ENCODE measurements around the gene CDC123.
"Not testable (repeated sequence)": the region's sequence is repeated elsewhere in the genome, so short reads cannot be mapped to it uniquely, and the experiment has no call there.

Gene CDC123

GRCh38 chr10:12250181-12250580 is 54.2 kb downstream of the CDC123 start:
- no peaks in the 10 kb centered on the region for H3K9me3 ChIP-seq (ENCODE audit: insufficient read depth, low read length)
- H3K27me3 ChIP-seq (ENCODE audit: insufficient read depth, insufficient read length), result no peaks in the 10 kb centered on the region
- H3K4me3 ChIP-seq (ENCODE audit: insufficient read length, low read depth), result no peak overlapping the region
- H3K9ac ChIP-seq (ENCODE audit: insufficient read length, low read depth), result no peak overlapping the region
- no peak for TF ChIP-seq YY1 (IDR thresholded peaks at IDR 0.05; ENCODE audit: insufficient read depth, insufficient read length)
- TF ChIP-seq SUZ12 (IDR thresholded peaks at IDR 0.05; ENCODE audit: extremely low read depth, insufficient read depth, insufficient read length), result no peak
- TF ChIP-seq ZNF274 (IDR thresholded peaks at IDR 0.05; ENCODE audit: low read depth, low read length), result no peak
- no peak for DNase-seq (ENCODE audit: low read depth, low spot score)
- no peaks in the 10 kb centered on the region for H3K4me1 ChIP-seq (ENCODE audit: insufficient read depth, insufficient read length)
- H3K36me3 ChIP-seq (ENCODE audit: insufficient read depth, insufficient read length, low read length), result peaks cover 45% of the 10 kb centered on the region

DNA sequence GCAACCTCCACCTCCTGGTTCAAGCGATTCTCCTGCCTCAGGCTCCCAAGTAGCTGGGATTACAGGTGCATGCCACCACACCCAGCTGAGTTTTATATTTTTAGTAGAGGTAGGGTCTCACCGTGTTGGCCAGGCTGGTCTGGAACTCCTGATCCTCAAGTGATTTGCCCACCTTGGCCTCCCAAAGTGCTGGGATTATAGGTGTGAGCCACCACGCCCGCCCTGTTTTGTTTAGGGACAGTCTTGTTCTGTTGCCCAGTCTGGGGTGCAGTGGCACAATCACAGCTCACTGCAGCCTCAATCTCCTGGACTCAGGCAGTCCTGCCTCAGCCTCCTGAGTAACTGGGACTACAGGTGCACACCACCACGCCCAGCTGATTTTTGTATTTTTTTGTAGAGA is 54.7 kb downstream of the CDC123 start:
- H3K9ac ChIP-seq (ENCODE audit: insufficient read length, low read depth); H3K4me1 ChIP-seq (ENCODE audit: insufficient read depth, insufficient read length); H3K9me3 ChIP-seq (ENCODE audit: insufficient read depth, low read length); H3K4me3 ChIP-seq (ENCODE audit: insufficient read length, low read depth); H3K27me3 ChIP-seq (ENCODE audit: insufficient read depth, insufficient read length); DNase-seq (ENCODE audit: low read depth, low spot score): not testable (repeated sequence)
- H3K36me3 ChIP-seq (ENCODE audit: insufficient read depth, insufficient read length, low read length), result peaks cover 42% of the 10 kb centered on the region

DNA sequence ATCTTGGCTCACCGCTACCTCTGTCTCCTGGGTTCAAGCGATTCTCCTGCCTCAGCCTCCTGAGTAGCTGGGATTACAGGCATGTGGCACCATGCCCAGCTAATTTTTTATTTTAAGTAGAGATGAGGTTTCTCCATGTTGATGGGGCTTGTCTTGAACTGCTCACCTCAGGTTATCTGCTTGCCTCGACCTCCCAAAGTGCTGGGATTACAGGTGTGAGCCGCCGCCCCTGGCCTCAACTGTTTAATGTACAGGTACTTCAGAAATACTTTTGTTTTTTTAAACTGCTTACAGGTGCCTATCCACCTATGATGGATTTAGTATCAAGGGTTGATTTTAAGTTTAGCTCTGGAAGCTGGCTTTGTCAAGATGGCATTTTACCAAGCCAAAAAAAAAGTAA is 55.6 kb downstream of the CDC123 start:
- DNase-seq (ENCODE audit: low read depth, low spot score), result no peak
- TF ChIP-seq ZNF274 (IDR thresholded peaks at IDR 0.05; ENCODE audit: low read depth, low read length) (no peak), YY1 (IDR thresholded peaks at IDR 0.05; ENCODE audit: insufficient read depth, insufficient read length) (no peak), SUZ12 (IDR thresholded peaks at IDR 0.05; ENCODE audit: extremely low read depth, insufficient read depth, insufficient read length) (no peak)
- Histone ChIP-seq H3K36me3 (ENCODE audit: insufficient read depth, insufficient read length, low read length) (peaks cover 34% of the 10 kb centered on the region), H3K9me3 (ENCODE audit: insufficient read depth, low read length) (no peaks in the 10 kb centered on the region), H3K9ac (ENCODE audit: insufficient read length, low read depth) (no peak overlapping the region), H3K27me3 (ENCODE audit: insufficient read depth, insufficient read length) (no peaks in the 10 kb centered on the region), H3K4me1 (ENCODE audit: insufficient read depth, insufficient read length) (no peaks in the 10 kb centered on the region), H3K4me3 (ENCODE audit: insufficient read length, low read depth) (no peak overlapping the region)

- TF ChIP-seq SUZ12 (IDR thresholded peaks at IDR 0.05; ENCODE audit: extremely low read depth, insufficient read depth, insufficient read length) (no peak), YY1 (IDR thresholded peaks at IDR 0.05; ENCODE audit: insufficient read depth, insufficient read length) (no peak), ZNF274 (IDR thresholded peaks at IDR 0.05; ENCODE audit: low read depth, low read length) (no peak)
- peak; percentile 27 for DNase-seq (ENCODE audit: low read depth, low spot score)
- no peaks in the 10 kb centered on the region for H3K4me1 ChIP-seq (ENCODE audit: insufficient read depth, insufficient read length)
- H3K36me3 ChIP-seq (ENCODE audit: insufficient read depth, insufficient read length, low read length), result peaks cover 23% of the 10 kb centered on the region
- no peak overlapping the region for H3K4me3 ChIP-seq (ENCODE audit: insufficient read length, low read depth)
- no peaks in the 10 kb centered on the region for H3K27me3 ChIP-seq (ENCODE audit: insufficient read depth, insufficient read length)
- H3K9me3 ChIP-seq (ENCODE audit: insufficient read depth, low read length), result no peaks in the 10 kb centered on the region
- no peak overlapping the region for H3K9ac ChIP-seq (ENCODE audit: insufficient read length, low read depth)
Observed at GRCh38 chr10:12252882-12253546, 57.0 kb downstream of the CDC123 start.

DNA sequence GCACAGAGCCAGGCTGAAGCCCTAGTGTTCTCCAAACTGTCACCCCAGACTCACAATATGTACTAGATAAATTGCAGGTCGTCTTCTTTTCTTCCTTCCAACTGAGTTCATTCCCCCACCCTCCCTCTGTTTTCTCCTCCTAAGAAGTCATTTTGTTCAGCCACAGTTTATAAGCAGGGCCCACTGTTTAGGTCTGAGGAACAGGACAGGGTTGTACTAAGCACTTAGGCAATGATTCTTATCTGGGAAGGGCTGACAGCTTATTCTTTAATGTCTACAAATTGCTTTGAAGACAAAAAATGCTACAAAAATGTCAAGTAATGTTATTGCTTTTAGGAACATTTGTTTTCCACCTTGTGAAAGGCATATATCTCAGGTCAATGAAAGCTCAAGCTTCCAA is 59.1 kb downstream of the CDC123 start:
- H3K4me3 ChIP-seq (ENCODE audit: insufficient read length, low read depth), result no peak overlapping the region
- H3K4me1 ChIP-seq (ENCODE audit: insufficient read depth, insufficient read length), result no peaks in the 10 kb centered on the region
- H3K36me3 ChIP-seq (ENCODE audit: insufficient read depth, insufficient read length, low read length), result peaks cover 11% of the 10 kb centered on the region
- H3K9me3 ChIP-seq (ENCODE audit: insufficient read depth, low read length), result no peaks in the 10 kb centered on the region
- TF ChIP-seq SUZ12 (IDR thresholded peaks at IDR 0.05; ENCODE audit: extremely low read depth, insufficient read depth, insufficient read length), result no peak
- no peak for TF ChIP-seq ZNF274 (IDR thresholded peaks at IDR 0.05; ENCODE audit: low read depth, low read length)
- TF ChIP-seq YY1 (IDR thresholded peaks at IDR 0.05; ENCODE audit: insufficient read depth, insufficient read length), result no peak
- H3K27me3 ChIP-seq (ENCODE audit: insufficient read depth, insufficient read length), result no peaks in the 10 kb centered on the region
- no peak overlapping the region for H3K9ac ChIP-seq (ENCODE audit: insufficient read length, low read depth)
- no peak for DNase-seq (ENCODE audit: low read depth, low spot score)

GRCh38 chr10:12259988-12260387 is 64.0 kb downstream of the CDC123 start:
- Histone ChIP-seq H3K4me3 (ENCODE audit: insufficient read length, low read depth) (no peak overlapping the region), H3K9me3 (ENCODE audit: insufficient read depth, low read length) (no peaks in the 10 kb centered on the region), H3K9ac (ENCODE audit: insufficient read length, low read depth) (no peak overlapping the region), H3K36me3 (ENCODE audit: insufficient read depth, insufficient read length, low read length) (no peaks in the 10 kb centered on the region), H3K4me1 (ENCODE audit: insufficient read depth, insufficient read length) (no peaks in the 10 kb centered on the region), H3K27me3 (ENCODE audit: insufficient read depth, insufficient read length) (no peaks in the 10 kb centered on the region)
- no peak for TF ChIP-seq YY1 (IDR thresholded peaks at IDR 0.05; ENCODE audit: insufficient read depth, insufficient read length)
- TF ChIP-seq ZNF274 (IDR thresholded peaks at IDR 0.05; ENCODE audit: low read depth, low read length), result no peak
- TF ChIP-seq SUZ12 (IDR thresholded peaks at IDR 0.05; ENCODE audit: extremely low read depth, insufficient read depth, insufficient read length), result no peak
- no peak for DNase-seq (ENCODE audit: low read depth, low spot score)

- no peaks in the 10 kb centered on the region for H3K9me3 ChIP-seq (ENCODE audit: insufficient read depth, low read length)
- DNase-seq (ENCODE audit: low read depth, low spot score), result no peak
Observed at GRCh38 chr10:12262278-12262981, 66.4 kb downstream of the CDC123 start.

More at GRCh38 chr10:12262278-12262981, 66.4 kb downstream of the CDC123 start:
- Histone ChIP-seq H3K27me3 (ENCODE audit: insufficient read depth, insufficient read length) (no peaks in the 10 kb centered on the region), H3K4me1 (ENCODE audit: insufficient read depth, insufficient read length) (peaks cover 3% of the 10 kb centered on the region), H3K4me3 (ENCODE audit: insufficient read length, low read depth) (no peak overlapping the region), H3K9ac (ENCODE audit: insufficient read length, low read depth) (no peak overlapping the region), H3K36me3 (ENCODE audit: insufficient read depth, insufficient read length, low read length) (no peaks in the 10 kb centered on the region)
- no peak for TF ChIP-seq SUZ12 (IDR thresholded peaks at IDR 0.05; ENCODE audit: extremely low read depth, insufficient read depth, insufficient read length)
- no peak for TF ChIP-seq ZNF274 (IDR thresholded peaks at IDR 0.05; ENCODE audit: low read depth, low read length)
- no peak for TF ChIP-seq YY1 (IDR thresholded peaks at IDR 0.05; ENCODE audit: insufficient read depth, insufficient read length)

Measured in NT2/D1 (cell line).